H9 (cell line): Measurements from ENCODE around the gene OLFM1. TPM values are rescaled to one million over a fixed set of nuclear protein-coding genes. Genes with fewer than 3 reads are reported as not detected.
A peak's percentile ranks its signal among the peaks of the same experiment; 100 is the strongest.

Experiments used
- DNase-seq: peaks from one replicate; pipeline ENCODE4 v3.0.0-alpha.2; 2017
- H2AFZ ChIP-seq: one replicate; pipeline ENCODE4 v1.6.1; 2013; ENCODE audit warnings: mild to moderate bottlenecking, low read length, control low read depth, moderate library complexity
- H2AK5ac ChIP-seq: 2 replicates; pipeline ENCODE4 v1.6.1; 2013; ENCODE audit warnings: low read length, control low read depth, mixed read lengths; ENCODE audit not compliant: insufficient read length
- H2BK120ac ChIP-seq: one replicate; pipeline ENCODE4 v1.6.1; 2013; ENCODE audit warnings: low read depth, mild to moderate bottlenecking, low read length, control low read depth, inconsistent platforms; ENCODE audit not compliant: poor library complexity, severe bottlenecking
- H2BK12ac ChIP-seq: 2 replicates; pipeline ENCODE4 v1.6.1; 2013; ENCODE audit warnings: low read length, control low read depth, mixed read lengths, low read depth; ENCODE audit not compliant: insufficient read length
- H2BK15ac ChIP-seq: 2 replicates; pipeline ENCODE4 v1.6.1; 2013; ENCODE audit warnings: low read depth, low read length, control low read depth
- H2BK20ac ChIP-seq: one replicate; pipeline ENCODE4 v1.6.1; 2013; ENCODE audit warnings: low read depth, mild to moderate bottlenecking, low read length, control low read depth, inconsistent platforms; ENCODE audit not compliant: poor library complexity, severe bottlenecking
- H2BK5ac ChIP-seq: 2 replicates; pipeline ENCODE4 v1.6.1; 2013; ENCODE audit warnings: low read length, control low read depth, mixed read lengths; ENCODE audit not compliant: insufficient read length
- H3K14ac ChIP-seq: 2 replicates; pipeline ENCODE4 v1.6.1; 2013; ENCODE audit warnings: low read length, control low read depth; ENCODE audit not compliant: insufficient read depth
- H3K18ac ChIP-seq: 2 replicates; pipeline ENCODE4 v1.6.1; 2013; ENCODE audit warnings: low read depth, mild to moderate bottlenecking, mixed read lengths, low read length, control low read depth; ENCODE audit not compliant: insufficient read length
- H3K23ac ChIP-seq: 2 replicates; pipeline ENCODE4 v1.6.1; 2013; ENCODE audit warnings: low read length, control low read depth, mixed read lengths, low read depth; ENCODE audit not compliant: insufficient read length
- H3K23me2 ChIP-seq: 2 replicates; pipeline ENCODE4 v1.6.1; 2013; ENCODE audit warnings: low read depth, mild to moderate bottlenecking, mixed read lengths, low read length, control low read depth; ENCODE audit not compliant: insufficient read length, poor library complexity, severe bottlenecking
- H3K27ac ChIP-seq: 2 replicates; pipeline ENCODE4 v1.5.1; 2013; ENCODE audit warnings: low read length, control low read depth, mixed read lengths, low read depth; ENCODE audit not compliant: insufficient read length
- H3K27me3 ChIP-seq: 2 replicates; pipeline ENCODE4 v1.6.1; 2013; ENCODE audit warnings: low read length, control low read depth, inconsistent platforms; ENCODE audit not compliant: insufficient read depth
- H3K4ac ChIP-seq: 2 replicates; pipeline ENCODE4 v1.6.1; 2013; ENCODE audit warnings: low read depth, mild to moderate bottlenecking, control low read depth, inconsistent platforms, low read length, moderate library complexity
- H3K4me1 ChIP-seq: 2 replicates; pipeline ENCODE4 v1.6.1; 2013; ENCODE audit warnings: low read length, control low read depth, inconsistent platforms; ENCODE audit not compliant: insufficient read depth
- H3K4me2 ChIP-seq: 2 replicates; pipeline ENCODE4 v1.6.1; 2013; ENCODE audit warnings: low read length, control low read depth, mixed read lengths; ENCODE audit not compliant: insufficient read length, insufficient read depth
- H3K56ac ChIP-seq: 2 replicates; pipeline ENCODE4 v1.6.1; 2013; ENCODE audit warnings: low read depth, mild to moderate bottlenecking, mixed read lengths, low read length, control low read depth; ENCODE audit not compliant: insufficient read length
- H3K79me1 ChIP-seq: 2 replicates; pipeline ENCODE4 v1.6.1; 2013; ENCODE audit warnings: low read depth, mild to moderate bottlenecking, moderate library complexity, low read length, control low read depth, inconsistent platforms; ENCODE audit not compliant: insufficient read depth, poor library complexity, severe bottlenecking
- H3K79me2 ChIP-seq: 2 replicates; pipeline ENCODE4 v1.6.1; 2013; ENCODE audit warnings: low read length, control low read depth, inconsistent platforms; ENCODE audit not compliant: insufficient read depth
- H3K9ac ChIP-seq: 2 replicates; pipeline ENCODE4 v1.6.1; 2013; ENCODE audit warnings: low read length, control low read depth, mixed read lengths; ENCODE audit not compliant: insufficient read length; ENCODE audit errors: extremely low read depth
- H3K9me3 ChIP-seq: one replicate; pipeline ENCODE4 v1.6.1; 2013; ENCODE audit warnings: low read depth, low read length, inconsistent platforms; ENCODE audit not compliant: control insufficient read depth
- H3T11ph ChIP-seq: one replicate; pipeline ENCODE4 v1.6.1; 2013; ENCODE audit warnings: mild to moderate bottlenecking, low read length, control low read depth, inconsistent platforms
- H4K20me1 ChIP-seq: one replicate; pipeline ENCODE4 v1.6.1; 2013; ENCODE audit not compliant: control insufficient read depth, insufficient read length, insufficient read depth
- H4K5ac ChIP-seq: 2 replicates; pipeline ENCODE4 v1.6.1; 2013; ENCODE audit warnings: low read depth, mild to moderate bottlenecking, mixed read lengths, low read length, control low read depth; ENCODE audit not compliant: insufficient read length
- H4K8ac ChIP-seq: replicated peaks from 2 replicates; pipeline ENCODE4 v1.6.1; 2013; ENCODE audit warnings: low read length, control low read depth, mixed read lengths, low read depth; ENCODE audit not compliant: insufficient read length
- H4K91ac ChIP-seq: 2 replicates; pipeline ENCODE4 v1.6.1; 2013; ENCODE audit warnings: low read depth, mild to moderate bottlenecking, moderate library complexity, mixed read lengths, low read length, control low read depth; ENCODE audit not compliant: insufficient read length
- H3K27ac Mint-ChIP-seq, 3 experiments: 2 replicates in 2 of 3; 3 replicates in 1 of 3; pipeline ENCODE4 v1.8.0; 2020 to 2021; ENCODE audit warnings: mixed read lengths in 3 of 3, mild to moderate bottlenecking in 1 of 3, moderate library complexity in 1 of 3
- H3K27me3 Mint-ChIP-seq: 2 replicates; pipeline ENCODE4 v1.8.0; 2021; ENCODE audit warnings: low read depth, mild to moderate bottlenecking, moderate library complexity, mixed read lengths
- H3K36me3 Mint-ChIP-seq, 3 experiments: 2 replicates in 2 of 3; 3 replicates in 1 of 3; pipeline ENCODE4 v1.8.0; 2020 to 2021; ENCODE audit warnings: low read depth in 3 of 3, mixed read lengths in 3 of 3; ENCODE audit not compliant: insufficient read depth in 1 of 3
- H3K4me1 Mint-ChIP-seq, 2 experiments: 2 replicates each; pipeline ENCODE4 v1.8.0; 2020; ENCODE audit warnings: mixed read lengths in 2 of 2
- H3K4me3 Mint-ChIP-seq, 2 experiments: 2 replicates in 1 of 2; 3 replicates in 1 of 2; pipeline ENCODE4 v1.8.0; 2020 to 2021; ENCODE audit warnings: mild to moderate bottlenecking in 2 of 2, mixed read lengths in 2 of 2, moderate library complexity in 1 of 2
- H3K9me3 Mint-ChIP-seq, 2 experiments: 2 replicates in 1 of 2; 3 replicates in 1 of 2; pipeline ENCODE4 v1.8.0; 2020; ENCODE audit warnings: mild to moderate bottlenecking in 2 of 2, mixed read lengths in 2 of 2, moderate library complexity in 1 of 2
- WGBS: extraction: QIAGEN DNeasy Blood & Tissue Kit; methylation state at CpG from one replicate; pipeline ENCODE4 v1.1.7; 2013; ENCODE audit warnings: missing lambda C conversion rate, low lambda C conversion rate, mixed read lengths; ENCODE audit not compliant: insufficient read length; ENCODE audit errors: extremely low coverage; 5-methylcytosine and 5-hydroxymethylcytosine counted together
- total RNA-seq: library from RNA; stranded (reverse); gene quantifications from 2 replicates; pipeline ENCODE4 v1.2.1, GENCODE V29; 2021
- TF ChIP-seq, protein P1 (sequence below): fragments of 200-600 bp; sonication (generic); conservative IDR thresholded peaks from 3 replicates; pipeline ENCODE4 v1.8.0; 2021; ENCODE audit warnings: antibody characterized with exemption, mild to moderate bottlenecking

Gene OLFM1
- total RNA-seq, 1 experiment from 2014 or later: 34.1 TPM

DNA sequence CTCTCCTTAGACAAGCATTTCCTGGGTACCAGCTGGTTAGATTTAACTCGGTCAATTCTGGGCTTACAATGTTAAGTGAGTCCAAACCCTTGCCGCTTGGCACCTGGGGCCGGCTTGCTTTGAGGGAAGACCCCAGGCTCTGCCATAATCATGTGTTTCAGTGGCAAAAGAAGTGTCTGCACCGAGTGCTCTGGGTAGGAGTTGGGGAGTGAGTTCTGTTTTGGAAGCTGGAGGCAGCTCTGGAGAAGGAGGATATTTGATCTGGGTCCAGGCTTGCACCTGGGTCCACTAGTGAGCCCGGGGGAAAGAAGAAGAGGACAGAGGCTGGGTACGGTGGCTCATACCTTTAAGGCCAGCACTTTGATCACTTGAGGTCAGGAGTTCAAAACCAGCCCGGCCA is 8.4 kb upstream of the OLFM1 start:
- Histone ChIP-seq H2BK15ac (no peak overlapping the region), H4K20me1 (no peaks in the 10 kb centered on the region), H3K79me1 (no peaks in the 10 kb centered on the region), H3K27me3 (no peaks in the 10 kb centered on the region; the same call in 1 of the 2 replicates), H3K4ac (no peak overlapping the region), H4K8ac (no peak overlapping the region), H3K27ac (no peak overlapping the region), H2AK5ac (no peak overlapping the region), H2BK120ac (no peak overlapping the region), H3K4me2 (no peak overlapping the region), H3K18ac (no peak overlapping the region), H3K14ac (no peak overlapping the region), H2BK12ac (no peak overlapping the region), H4K91ac (no peak overlapping the region), H3K23ac (no peak overlapping the region), H3K23me2 (peaks cover 5% of the 10 kb centered on the region), H2AFZ (no peak overlapping the region), H3T11ph (no peak overlapping the region), H4K5ac (no peak overlapping the region), H2BK20ac (no peak overlapping the region), H3K4me1 (no peaks in the 10 kb centered on the region), H2BK5ac (no peak overlapping the region), H3K9ac (no peak overlapping the region), H3K79me2 (no peaks in the 10 kb centered on the region), H3K56ac (no peak overlapping the region), H3K9me3 (no peaks in the 10 kb centered on the region)
- H3K27ac Mint-ChIP-seq: no peak overlapping the region; a peak in 1 of 7 replicates
- peak; percentile 3 for DNase-seq
- H3K27me3 Mint-ChIP-seq: peaks cover 46% of the 10 kb centered on the region
- H3K4me3 Mint-ChIP-seq: no peak overlapping the region
- TF ChIP-seq, protein P1, sequence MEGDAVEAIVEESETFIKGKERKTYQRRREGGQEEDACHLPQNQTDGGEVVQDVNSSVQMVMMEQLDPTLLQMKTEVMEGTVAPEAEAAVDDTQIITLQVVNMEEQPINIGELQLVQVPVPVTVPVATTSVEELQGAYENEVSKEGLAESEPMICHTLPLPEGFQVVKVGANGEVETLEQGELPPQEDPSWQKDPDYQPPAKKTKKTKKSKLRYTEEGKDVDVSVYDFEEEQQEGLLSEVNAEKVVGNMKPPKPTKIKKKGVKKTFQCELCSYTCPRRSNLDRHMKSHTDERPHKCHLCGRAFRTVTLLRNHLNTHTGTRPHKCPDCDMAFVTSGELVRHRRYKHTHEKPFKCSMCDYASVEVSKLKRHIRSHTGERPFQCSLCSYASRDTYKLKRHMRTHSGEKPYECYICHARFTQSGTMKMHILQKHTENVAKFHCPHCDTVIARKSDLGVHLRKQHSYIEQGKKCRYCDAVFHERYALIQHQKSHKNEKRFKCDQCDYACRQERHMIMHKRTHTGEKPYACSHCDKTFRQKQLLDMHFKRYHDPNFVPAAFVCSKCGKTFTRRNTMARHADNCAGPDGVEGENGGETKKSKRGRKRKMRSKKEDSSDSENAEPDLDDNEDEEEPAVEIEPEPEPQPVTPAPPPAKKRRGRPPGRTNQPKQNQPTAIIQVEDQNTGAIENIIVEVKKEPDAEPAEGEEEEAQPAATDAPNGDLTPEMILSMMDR: no peak
- no CpG with 5 or more reads among the region's 7 CpGs for WGBS
- H3K36me3 Mint-ChIP-seq: no peaks in the 10 kb centered on the region; a peak in 1 of 7 replicates
- peaks cover 0 to 2% of the 10 kb centered on the region in 2 experiments; a peak in 1 of 5 replicates for H3K9me3 Mint-ChIP-seq
- peaks cover 14 to 18% of the 10 kb centered on the region in 2 experiments for H3K4me1 Mint-ChIP-seq
